ENCODE data around the gene PIK3R3.
A peak's percentile ranks its signal among the peaks of the same experiment; 100 is the strongest.
"Not testable (repeated sequence)": the region's sequence is repeated elsewhere in the genome, so short reads cannot be mapped to it uniquely, and the experiment has no call there.

PIK3R3 gene

GRCh38 chr1:46099215-46099614 is 33.2 kb downstream of the PIK3R3 start:
- no peak for DNase-seq

GRCh38 chr1:46098027-46098712 is 34.3 kb downstream of the PIK3R3 start:
- no peak for DNase-seq

GRCh38 chr1:46097149-46097472 is 35.3 kb downstream of the PIK3R3 start:
- DNase-seq, result no peak

GRCh38 chr1:46096269-46097148 is 35.9 kb downstream of the PIK3R3 start:
- DNase-seq, result no peak

- DNase-seq, result not testable (repeated sequence)
Observed at GRCh38 chr1:46095110-46095509, 37.3 kb downstream of the PIK3R3 start.

- DNase-seq, result no peak
Observed at GRCh38 chr1:46094471-46095005, 37.9 kb downstream of the PIK3R3 start.

- DNase-seq, result not testable (repeated sequence)
Observed at GRCh38 chr1:46093832-46094231, 38.6 kb downstream of the PIK3R3 start.

GRCh38 chr1:46087891-46088290 is 44.5 kb downstream of the PIK3R3 start:
- DNase-seq, result peak; percentile 49

GRCh38 chr1:46086576-46086975 is 45.9 kb downstream of the PIK3R3 start:
- DNase-seq, result no peak

GRCh38 chr1:46084553-46085451 is 47.6 kb downstream of the PIK3R3 start:
- DNase-seq, result peak; percentile 76

- DNase-seq, result no peak
Observed at GRCh38 chr1:46083579-46083978, 48.9 kb downstream of the PIK3R3 start.

GRCh38 chr1:46081619-46082018 is 50.8 kb downstream of the PIK3R3 start:
- no peak for DNase-seq

- DNase-seq, result no peak
Observed at GRCh38 chr1:46081206-46081605, 51.2 kb downstream of the PIK3R3 start.

GRCh38 chr1:46080257-46080656 is 52.2 kb downstream of the PIK3R3 start:
- no peak for DNase-seq

- no peak for DNase-seq
Observed at GRCh38 chr1:46077644-46078043, 54.8 kb downstream of the PIK3R3 start.

- DNase-seq, result no peak
Observed at GRCh38 chr1:46076343-46076742, 56.1 kb downstream of the PIK3R3 start.

GRCh38 chr1:46072975-46073374 is 59.5 kb downstream of the PIK3R3 start:
- DNase-seq, result no peak

GRCh38 chr1:46070164-46070814 is 62.1 kb downstream of the PIK3R3 start:
- DNase-seq, result no peak

GRCh38 chr1:46068525-46068924 is 63.9 kb downstream of the PIK3R3 start:
- no peak for DNase-seq

- no peak for DNase-seq
Observed at GRCh38 chr1:46067652-46068051, 64.8 kb downstream of the PIK3R3 start.

GRCh38 chr1:46065405-46065804 is 67.0 kb downstream of the PIK3R3 start:
- DNase-seq, result no peak

GRCh38 chr1:46064708-46065107 is 67.7 kb downstream of the PIK3R3 start:
- no peak for DNase-seq

All from HCEC 1CT (cell line).